Skeletal muscle tissue (tissue), 4 donors: ENCODE measurements around the gene KMT5C. TPM values are rescaled to one million over a fixed set of nuclear protein-coding genes. Genes with fewer than 3 reads are reported as not detected.

Experiments used
- H3K27ac ChIP-seq: one replicate; pipeline ENCODE4 v1.7.0; 2013; ENCODE audit warnings: mild to moderate bottlenecking, low read depth, low read length, inconsistent platforms
- H3K27me3 ChIP-seq, 3 donors: one replicate each; pipeline ENCODE4 v1.7.0; 2013; ENCODE audit warnings: low read length in 3 of 3; ENCODE audit not compliant: control insufficient read depth in 3 of 3, insufficient read depth in 3 of 3
- H3K36me3 ChIP-seq, 3 donors: one replicate each; pipeline ENCODE4 v1.7.0; 2013; ENCODE audit warnings: low read length in 3 of 3; ENCODE audit not compliant: control insufficient read depth in 3 of 3, insufficient read depth in 3 of 3
- H3K4me1 ChIP-seq, 3 donors: one replicate each; pipeline ENCODE4 v1.7.0; 2013; ENCODE audit warnings: low read length in 3 of 3, mild to moderate bottlenecking in 3 of 3; ENCODE audit not compliant: control insufficient read depth in 3 of 3, insufficient read depth in 3 of 3
- H3K4me3 ChIP-seq, 3 donors: one replicate each; pipeline ENCODE4 v1.7.0; 2013; ENCODE audit warnings: low read length in 3 of 3
- H3K9ac ChIP-seq, 3 donors: one replicate each; pipeline ENCODE4 v1.7.0; 2013; ENCODE audit warnings: low read length in 3 of 3, mild to moderate bottlenecking in 3 of 3, moderate library complexity in 2 of 3, low read depth in 1 of 3
- H3K9me3 ChIP-seq, 3 donors: one replicate each; pipeline ENCODE4 v1.7.0; 2013; ENCODE audit warnings: low read length in 3 of 3; ENCODE audit not compliant: control insufficient read depth in 3 of 3
- total RNA-seq: library from RNA; depleted of rRNA; stranded (reverse); fragments of >200 nt; gene quantifications from one replicate; pipeline ENCODE4 v1.2.3, GENCODE V29; 2014
- donor health status: Osteomylitis.

Gene KMT5C
- total RNA-seq, 1 donor from 2014 or later = 8.9 TPM

GRCh38 chr19:55305491-55305890 lies 34.2 kb upstream of the KMT5C start:
- Histone ChIP-seq H3K4me3 (no peak overlapping the region), H3K36me3 (peaks cover 0 to 4% (median 0%) of the 10 kb centered on the region in 3 donors), H3K27me3 (no peaks in the 10 kb centered on the region), H3K27ac (no peak overlapping the region), H3K9ac (no peak overlapping the region), H3K9me3 (no peaks in the 10 kb centered on the region), H3K4me1 (peaks cover 5 to 10% (median 6%) of the 10 kb centered on the region in 3 donors)

- no peaks in the 10 kb centered on the region for H3K27me3 ChIP-seq
- peaks cover 5 to 10% (median 6%) of the 10 kb centered on the region in 3 donors for H3K4me1 ChIP-seq
- H3K4me3 ChIP-seq = no peak overlapping the region
- H3K36me3 ChIP-seq = peaks cover 0 to 4% (median 0%) of the 10 kb centered on the region in 3 donors
- H3K9ac ChIP-seq = no peak overlapping the region
- no peaks in the 10 kb centered on the region for H3K9me3 ChIP-seq
- H3K27ac ChIP-seq = no peak overlapping the region
Measured at GRCh38 chr19:55305983-55306562, 33.6 kb upstream of the KMT5C start.

- Histone ChIP-seq H3K36me3 (peaks cover 0 to 4% (median 0%) of the 10 kb centered on the region in 3 donors), H3K9me3 (no peaks in the 10 kb centered on the region), H3K9ac (no peak overlapping the region), H3K4me3 (no peak overlapping the region), H3K4me1 (peaks cover 0 to 4% (median 3%) of the 10 kb centered on the region in 3 donors), H3K27ac (no peak overlapping the region), H3K27me3 (no peaks in the 10 kb centered on the region)
Measured at GRCh38 chr19:55306712-55307111, 33.0 kb upstream of the KMT5C start.

DNA sequence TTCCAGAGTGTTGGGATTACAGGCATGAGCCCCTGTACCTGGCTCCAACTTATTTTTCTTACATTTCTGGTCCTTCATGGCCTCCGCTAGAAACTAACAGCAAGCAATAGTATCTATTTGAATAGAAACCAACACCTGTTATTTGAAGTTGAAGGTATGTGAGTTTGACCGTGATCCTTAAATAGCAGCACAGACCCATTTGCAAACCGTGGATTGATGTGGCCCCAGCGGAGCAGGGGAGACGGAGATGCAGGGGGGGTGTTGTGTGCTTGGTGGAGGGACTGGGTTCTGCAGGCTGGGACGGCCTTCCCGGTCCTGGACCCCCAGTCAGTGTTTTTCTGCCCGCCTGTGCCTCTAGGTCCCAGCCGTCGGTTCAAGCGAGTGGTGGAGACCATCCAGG lies 31.4 kb upstream of the KMT5C start:
- H3K4me1 ChIP-seq = no peaks in the 10 kb centered on the region
- peaks cover 0 to 4% (median 0%) of the 10 kb centered on the region in 3 donors for H3K36me3 ChIP-seq
- no peaks in the 10 kb centered on the region for H3K9me3 ChIP-seq
- H3K9ac ChIP-seq = no peak overlapping the region
- H3K4me3 ChIP-seq = no peak overlapping the region
- H3K27me3 ChIP-seq = no peaks in the 10 kb centered on the region
- no peak overlapping the region for H3K27ac ChIP-seq

DNA sequence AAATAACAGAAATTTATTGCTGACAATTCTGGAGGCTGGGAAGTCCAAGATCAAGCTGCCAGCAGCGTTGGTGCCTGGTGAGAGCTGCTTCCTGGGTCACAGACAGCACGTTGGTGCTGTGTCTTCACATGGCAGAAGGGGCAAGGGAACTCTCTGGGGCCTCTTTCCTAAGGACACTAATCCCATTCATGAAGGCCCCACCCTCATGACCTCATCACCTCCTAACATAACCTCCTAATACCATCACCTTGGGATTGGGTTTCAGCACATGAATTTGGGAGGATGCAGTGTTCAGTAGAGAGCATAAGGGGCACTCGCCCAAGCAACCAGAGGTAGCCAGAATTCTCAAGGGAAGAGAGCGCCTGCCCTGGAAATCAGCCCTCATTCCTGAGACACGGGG lies 30.2 kb upstream of the KMT5C start:
- peaks cover 0 to 4% (median 0%) of the 10 kb centered on the region in 3 donors for H3K36me3 ChIP-seq
- no peak overlapping the region for H3K27ac ChIP-seq
- H3K4me3 ChIP-seq = no peak overlapping the region
- no peaks in the 10 kb centered on the region for H3K27me3 ChIP-seq
- H3K4me1 ChIP-seq = no peaks in the 10 kb centered on the region
- H3K9me3 ChIP-seq = no peaks in the 10 kb centered on the region
- H3K9ac ChIP-seq = no peak overlapping the region

DNA sequence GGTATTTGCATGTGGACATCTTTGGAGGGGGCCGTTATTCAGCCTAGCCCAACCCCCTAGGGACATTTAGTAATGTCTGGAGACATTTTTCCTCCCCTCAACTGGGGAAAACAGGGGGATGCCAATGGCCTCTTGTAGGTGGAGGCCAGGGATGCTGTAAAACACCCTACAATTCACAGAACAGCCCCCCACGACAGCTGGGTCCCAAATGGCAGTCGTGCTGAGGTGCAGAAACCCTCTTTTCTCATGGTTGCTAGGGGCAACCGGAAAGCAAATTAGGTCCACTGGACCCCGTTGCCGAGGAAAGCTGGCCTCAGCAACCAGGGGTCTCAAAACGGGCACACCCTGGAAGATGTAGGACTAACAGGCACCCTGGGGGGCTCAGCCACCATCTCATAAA lies 29.2 kb upstream of the KMT5C start:
- Histone ChIP-seq H3K27me3 (no peaks in the 10 kb centered on the region), H3K4me1 (no peaks in the 10 kb centered on the region), H3K9me3 (no peaks in the 10 kb centered on the region), H3K9ac (no peak overlapping the region), H3K4me3 (no peak overlapping the region), H3K36me3 (peaks cover 0 to 4% (median 0%) of the 10 kb centered on the region in 3 donors), H3K27ac (no peak overlapping the region)

GRCh38 chr19:55311397-55311796 lies 28.3 kb upstream of the KMT5C start:
- no peaks in the 10 kb centered on the region for H3K9me3 ChIP-seq
- no peaks in the 10 kb centered on the region for H3K4me1 ChIP-seq
- H3K36me3 ChIP-seq = peaks cover 0 to 2% (median 0%) of the 10 kb centered on the region in 3 donors
- H3K27me3 ChIP-seq = no peaks in the 10 kb centered on the region
- no peak overlapping the region for H3K27ac ChIP-seq
- H3K4me3 ChIP-seq = no peak overlapping the region
- H3K9ac ChIP-seq = no peak overlapping the region

- peaks cover 0 to 1% (median 0%) of the 10 kb centered on the region in 3 donors for H3K36me3 ChIP-seq
- no peak overlapping the region for H3K9ac ChIP-seq
- H3K27me3 ChIP-seq = no peaks in the 10 kb centered on the region
- H3K4me3 ChIP-seq = no peak overlapping the region
- H3K9me3 ChIP-seq = no peaks in the 10 kb centered on the region
- H3K4me1 ChIP-seq = no peaks in the 10 kb centered on the region
- H3K27ac ChIP-seq = no peak overlapping the region
Measured at GRCh38 chr19:55311797-55312196, 27.9 kb upstream of the KMT5C start.

DNA sequence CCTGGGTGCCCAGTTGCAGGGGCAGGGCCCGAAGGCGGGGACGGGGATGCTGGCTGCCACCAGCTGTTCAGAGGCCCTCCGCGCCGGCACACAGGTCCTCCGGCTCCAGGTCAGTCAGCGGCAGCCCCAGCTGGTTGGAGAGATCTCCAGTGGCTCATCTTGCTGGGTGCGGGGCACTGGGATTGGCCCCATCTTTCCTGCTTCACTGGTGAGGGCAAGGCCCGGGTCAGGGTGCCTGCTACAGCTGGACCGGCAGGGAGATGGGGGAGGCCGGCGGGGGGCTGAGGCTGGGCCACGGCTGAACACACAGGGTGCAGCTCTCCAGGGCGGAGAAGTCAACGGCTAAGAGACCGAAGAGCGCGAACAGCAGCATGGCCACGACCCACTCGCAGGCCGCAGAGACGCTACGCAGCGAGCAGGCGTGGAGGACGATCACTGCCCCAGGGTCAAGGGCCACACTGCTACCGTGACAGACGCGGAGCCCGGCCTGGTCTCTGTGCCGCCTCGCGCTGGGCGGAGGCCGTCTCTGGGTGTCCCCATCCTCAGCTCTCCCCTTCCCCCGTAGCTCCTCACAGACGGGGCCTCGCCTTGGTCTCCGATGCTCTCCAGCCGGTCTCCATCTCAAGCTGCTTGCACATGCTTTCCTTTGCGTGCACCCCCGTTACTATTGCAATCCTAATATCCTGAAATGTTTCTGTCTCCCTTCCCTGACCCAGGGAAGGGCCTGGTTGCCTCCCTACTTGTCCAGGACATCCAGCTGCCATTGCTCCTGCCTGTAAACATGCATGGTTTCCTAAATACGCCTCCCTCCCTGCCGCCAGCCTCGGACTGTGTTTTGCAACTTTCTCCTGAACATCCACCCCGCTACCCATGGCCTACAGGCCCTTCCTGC lies 26.8 kb upstream of the KMT5C start:
- Histone ChIP-seq H3K9ac (no peak overlapping the region), H3K4me3 (no peak overlapping the region), H3K9me3 (no peaks in the 10 kb centered on the region), H3K4me1 (no peaks in the 10 kb centered on the region), H3K27me3 (no peaks in the 10 kb centered on the region), H3K27ac (no peak overlapping the region), H3K36me3 (no peaks in the 10 kb centered on the region)

GRCh38 chr19:55314396-55314795 lies 25.3 kb upstream of the KMT5C start:
- no peaks in the 10 kb centered on the region for H3K36me3 ChIP-seq
- H3K27me3 ChIP-seq = no peaks in the 10 kb centered on the region
- no peaks in the 10 kb centered on the region for H3K4me1 ChIP-seq
- H3K27ac ChIP-seq = no peak overlapping the region
- H3K4me3 ChIP-seq = no peak overlapping the region
- no peaks in the 10 kb centered on the region for H3K9me3 ChIP-seq
- no peak overlapping the region for H3K9ac ChIP-seq
